Measurements from ENCODE around the gene CARMIL1.

- no peak for TF ChIP-seq POLR2A (IDR thresholded peaks at IDR 0.05; ENCODE audit: low read length)
- TF ChIP-seq GATA1 (IDR thresholded peaks at IDR 0.05; ENCODE audit: low read depth, low read length), result no peak
Measured at GRCh38 chr6:25381077-25381476, 101.9 kb downstream of the CARMIL1 start.
